Activated T-cell treated with anti-CD3 and anti-CD28 coated beads, Interleukin-2, amount 50 U/mL, for 24 hours (primary cell): ENCODE results near the gene FGF7.

Experiments used
- DNase-seq: peaks from one replicate; pipeline ENCODE4 v3.0.0-alpha.2; 2020
- H3K27ac Mint-ChIP-seq: 2 replicates; pipeline ENCODE4 v1.8.0; 2020; ENCODE audit warnings: mild to moderate bottlenecking, mixed read lengths
- H3K27me3 Mint-ChIP-seq: 2 replicates; pipeline ENCODE4 v1.8.0; 2020; ENCODE audit warnings: mixed read lengths
- H3K36me3 Mint-ChIP-seq: 2 replicates; pipeline ENCODE4 v1.8.0; 2020; ENCODE audit warnings: low read depth, mixed read lengths
- H3K4me1 Mint-ChIP-seq: 2 replicates; pipeline ENCODE4 v1.8.0; 2020; ENCODE audit warnings: low read depth, mixed read lengths
- H3K4me3 Mint-ChIP-seq: 2 replicates; pipeline ENCODE4 v1.8.0; 2020; ENCODE audit warnings: mild to moderate bottlenecking, moderate library complexity, mixed read lengths
- H3K9me3 Mint-ChIP-seq: 2 replicates; pipeline ENCODE4 v1.8.0; 2020; ENCODE audit warnings: mixed read lengths

Gene FGF7

DNA sequence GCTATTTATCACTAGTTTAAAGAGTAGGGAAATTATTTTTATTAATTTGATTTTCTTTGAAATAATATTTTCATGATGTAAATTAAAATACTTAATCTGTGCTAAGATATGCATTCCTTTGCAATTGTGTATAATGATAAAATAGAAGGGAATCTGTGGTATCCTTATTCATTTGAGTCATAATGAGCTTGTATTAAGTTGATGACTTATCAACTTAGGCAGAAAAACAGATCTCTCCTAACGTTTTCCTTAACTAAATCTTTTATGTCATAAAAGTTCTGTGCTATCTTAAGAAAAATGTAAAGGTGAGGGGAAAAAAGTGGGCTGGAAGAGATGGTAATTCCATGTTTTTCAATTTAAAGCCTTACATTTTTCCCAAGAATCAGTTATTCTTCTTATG, 1.9 kb downstream of the FGF7 start:
- no peak for DNase-seq
- Mint-ChIP-seq H3K4me3 (no peak overlapping the region), H3K36me3 (no peaks in the 10 kb centered on the region), H3K27me3 (no peaks in the 10 kb centered on the region), H3K9me3 (no peaks in the 10 kb centered on the region), H3K27ac (no peak overlapping the region), H3K4me1 (peaks cover 3% of the 10 kb centered on the region)

DNA sequence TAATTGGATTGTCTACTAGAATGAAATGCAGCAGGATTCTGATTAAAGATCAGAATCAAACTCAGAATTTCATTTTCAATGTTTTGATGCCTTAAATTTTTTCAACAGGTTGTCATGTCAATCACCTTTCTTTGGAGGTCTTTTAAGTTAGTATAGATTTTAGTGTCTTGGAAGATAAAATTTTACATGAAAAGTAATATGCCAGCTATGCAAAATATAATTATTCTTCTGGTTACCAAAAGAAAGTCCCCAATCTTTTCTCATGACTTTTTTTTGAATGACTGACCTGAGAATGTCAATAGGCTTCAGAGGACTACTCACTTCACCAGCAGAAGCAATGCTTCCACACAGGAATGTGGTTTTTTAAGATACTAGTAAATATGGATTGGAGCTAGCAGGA, 4.3 kb downstream of the FGF7 start:
- Mint-ChIP-seq H3K9me3 (no peaks in the 10 kb centered on the region), H3K4me3 (no peak overlapping the region), H3K27ac (no peak overlapping the region), H3K27me3 (no peaks in the 10 kb centered on the region), H3K36me3 (no peaks in the 10 kb centered on the region), H3K4me1 (no peaks in the 10 kb centered on the region)
- DNase-seq: no peak

DNA sequence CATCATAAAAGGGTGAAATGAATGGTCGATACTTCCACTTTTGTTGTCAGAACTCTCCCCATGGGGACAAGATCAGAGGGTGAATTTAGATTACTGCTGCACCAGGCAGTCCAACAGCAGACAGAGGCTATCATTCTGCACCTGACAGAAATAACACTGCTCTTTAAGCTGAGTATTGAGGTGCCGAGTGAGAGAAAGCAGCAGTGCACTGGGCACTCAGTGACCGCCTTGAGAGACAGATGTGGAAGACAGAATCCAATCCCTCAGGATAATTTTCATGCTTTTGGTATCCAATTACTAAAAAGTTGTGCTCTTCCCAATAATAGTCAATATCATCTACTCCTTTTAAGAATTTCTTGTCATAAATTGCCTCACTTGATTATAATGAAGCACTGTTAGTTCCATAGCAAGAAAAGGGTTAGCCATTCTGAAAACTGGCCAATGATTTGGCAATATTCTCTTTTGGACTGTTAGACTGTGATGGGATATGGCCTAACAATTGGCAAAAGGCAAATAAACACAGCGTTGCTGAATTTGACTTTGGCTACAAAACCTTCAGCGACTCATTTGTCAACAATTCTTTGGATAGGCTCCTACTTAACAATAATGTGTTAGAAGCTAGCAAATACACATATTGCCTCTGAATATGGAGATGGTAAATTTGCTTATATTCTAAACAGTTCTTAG, 5.5 kb downstream of the FGF7 start:
- Mint-ChIP-seq H3K4me1 (no peaks in the 10 kb centered on the region), H3K9me3 (no peaks in the 10 kb centered on the region), H3K27me3 (no peaks in the 10 kb centered on the region), H3K36me3 (no peaks in the 10 kb centered on the region), H3K4me3 (no peak overlapping the region), H3K27ac (no peak overlapping the region)
- DNase-seq: no peak

DNA sequence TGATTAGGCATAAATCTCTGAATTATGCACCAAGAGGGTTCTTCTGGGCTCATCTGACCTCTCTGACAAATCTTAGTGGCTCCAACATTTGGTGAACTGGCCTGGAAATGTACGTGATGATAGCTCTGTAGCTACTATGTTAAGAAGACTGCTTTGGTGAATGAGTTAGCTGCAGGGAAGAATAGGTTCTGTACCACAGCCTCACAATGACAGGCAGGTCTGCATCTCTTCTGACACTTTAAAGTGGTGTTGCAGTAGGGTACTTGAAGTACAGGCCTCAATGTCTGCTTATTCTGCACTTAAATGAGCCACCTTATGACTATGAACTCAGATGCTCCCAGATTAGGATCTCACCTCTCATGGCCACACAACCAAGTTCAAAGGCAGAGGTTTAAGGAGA, 7.0 kb downstream of the FGF7 start:
- H3K36me3 Mint-ChIP-seq: no peaks in the 10 kb centered on the region

DNA sequence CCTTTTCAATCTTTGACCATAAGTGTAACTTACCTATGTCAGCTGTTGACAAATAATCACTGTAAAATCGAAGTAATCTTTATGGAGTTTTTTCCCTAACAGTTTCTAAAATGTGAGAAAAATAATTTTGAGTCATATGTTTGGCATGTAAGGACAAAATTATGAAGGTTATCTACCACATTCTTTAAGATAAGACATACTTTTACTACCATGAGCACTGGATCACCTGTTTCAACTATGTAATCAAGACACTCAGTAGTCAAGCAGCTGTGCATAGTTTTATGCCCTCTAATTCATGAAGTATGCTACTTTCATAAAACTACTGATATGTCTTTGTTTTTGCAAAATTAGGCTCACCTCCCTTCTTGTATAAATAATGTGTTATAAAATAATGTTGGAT, 12.1 kb downstream of the FGF7 start:
- Mint-ChIP-seq H3K9me3 (no peaks in the 10 kb centered on the region), H3K4me3 (no peak overlapping the region), H3K27me3 (no peaks in the 10 kb centered on the region), H3K4me1 (peaks cover 4% of the 10 kb centered on the region), H3K36me3 (no peaks in the 10 kb centered on the region), H3K27ac (no peak overlapping the region)
- no peak for DNase-seq

More for the DNA sequence above, 7.0 kb downstream of the FGF7 start:
- no peak for DNase-seq
- Mint-ChIP-seq H3K4me1 (no peaks in the 10 kb centered on the region), H3K27ac (no peak overlapping the region), H3K4me3 (no peak overlapping the region), H3K9me3 (no peaks in the 10 kb centered on the region), H3K27me3 (no peaks in the 10 kb centered on the region)

DNA sequence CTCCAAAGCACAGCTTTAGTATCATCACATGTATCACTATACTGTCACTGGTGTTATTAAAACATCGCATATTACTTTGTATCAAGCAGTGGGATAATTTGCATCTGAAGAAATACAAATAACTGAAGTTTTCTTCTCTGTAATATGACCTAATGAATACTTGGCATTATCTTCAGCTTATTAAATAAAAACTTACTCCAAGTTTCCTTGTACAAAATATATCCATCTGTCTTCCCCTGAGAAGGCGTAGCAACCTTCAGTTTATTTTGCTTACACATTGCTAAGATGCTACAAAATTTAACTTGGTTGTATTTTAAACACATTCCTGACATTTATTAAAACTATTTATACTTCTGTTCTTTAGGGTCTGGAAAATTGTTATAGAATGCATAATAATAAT, 13.7 kb downstream of the FGF7 start:
- Mint-ChIP-seq H3K9me3 (no peaks in the 10 kb centered on the region), H3K27ac (no peak overlapping the region), H3K27me3 (no peaks in the 10 kb centered on the region), H3K4me3 (no peak overlapping the region), H3K4me1 (peaks cover 4% of the 10 kb centered on the region), H3K36me3 (no peaks in the 10 kb centered on the region)
- no peak for DNase-seq

DNA sequence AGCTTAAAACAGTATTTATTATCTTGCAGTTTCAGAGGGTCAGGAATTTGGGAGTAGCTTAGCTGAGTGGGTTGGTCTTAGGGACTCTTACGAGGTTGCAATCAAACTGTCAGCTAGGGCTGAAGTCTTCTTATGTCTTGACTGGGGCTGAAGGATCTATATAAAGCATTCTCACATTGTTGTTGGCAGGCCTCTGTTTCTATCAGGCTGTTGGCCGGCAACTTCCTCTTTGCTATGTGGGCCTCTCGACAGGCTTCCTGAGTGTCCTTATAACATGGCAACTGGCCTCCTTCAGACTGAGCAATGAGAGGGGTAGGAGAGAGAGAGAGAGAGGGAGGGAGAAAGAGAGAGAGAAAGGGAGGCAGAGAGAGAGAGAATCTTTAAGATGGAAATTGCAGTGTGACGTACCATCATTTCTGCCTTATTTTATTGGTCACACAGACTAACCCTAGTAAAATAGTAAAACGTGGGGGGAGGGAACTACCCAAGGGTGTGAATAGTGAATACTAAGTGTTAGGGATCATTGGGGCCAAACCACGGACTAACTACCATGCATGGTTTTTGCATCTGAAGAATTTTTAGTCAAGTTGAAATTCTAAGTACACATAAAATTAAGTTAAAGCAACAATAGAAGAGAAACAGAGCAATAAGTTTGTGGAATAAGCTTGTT, 16.1 kb downstream of the FGF7 start:
- Mint-ChIP-seq H3K4me3 (no peak overlapping the region), H3K9me3 (no peaks in the 10 kb centered on the region), H3K27me3 (no peaks in the 10 kb centered on the region), H3K27ac (no peak overlapping the region), H3K4me1 (peaks cover 4% of the 10 kb centered on the region), H3K36me3 (no peaks in the 10 kb centered on the region)
- DNase-seq: no peak

DNA sequence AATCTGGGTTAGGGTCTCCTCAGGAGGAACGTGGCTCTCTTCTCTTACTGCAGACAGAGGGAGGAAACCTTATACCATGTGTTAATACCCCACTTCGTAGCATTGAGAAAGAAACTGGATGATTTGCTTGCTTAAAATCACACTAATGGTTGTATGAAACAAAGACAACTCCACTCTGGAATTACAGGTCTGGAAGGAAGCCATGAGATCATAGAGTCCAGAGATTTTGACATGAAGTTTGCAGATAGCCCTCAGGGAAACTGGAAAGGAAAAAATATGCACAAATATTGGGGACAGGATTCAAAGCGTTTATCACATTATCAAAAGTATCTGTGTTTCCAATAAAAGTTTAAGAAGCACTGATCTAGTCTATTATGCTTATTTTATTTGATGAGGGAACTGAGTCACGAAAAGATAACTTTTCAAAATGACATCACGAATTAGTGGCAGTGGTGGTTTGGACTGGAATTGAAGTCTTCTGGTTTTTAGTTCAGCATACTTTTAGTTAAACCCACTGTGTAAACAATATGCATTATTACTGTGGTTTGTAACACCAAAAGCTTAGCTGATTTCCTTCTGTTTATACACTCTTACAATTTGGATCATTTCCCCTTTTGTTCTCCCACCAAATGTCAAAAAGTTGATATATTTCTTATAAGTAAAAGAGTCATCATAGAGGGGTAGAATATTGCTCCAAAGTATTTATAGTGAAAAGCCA, 16.8 kb downstream of the FGF7 start:
- H3K36me3 Mint-ChIP-seq: no peaks in the 10 kb centered on the region
- H3K4me1 Mint-ChIP-seq: peaks cover 4% of the 10 kb centered on the region
- no peaks in the 10 kb centered on the region for H3K27me3 Mint-ChIP-seq
- H3K4me3 Mint-ChIP-seq: no peak overlapping the region
- H3K9me3 Mint-ChIP-seq: no peaks in the 10 kb centered on the region
- DNase-seq: no peak
- H3K27ac Mint-ChIP-seq: no peak overlapping the region

DNA sequence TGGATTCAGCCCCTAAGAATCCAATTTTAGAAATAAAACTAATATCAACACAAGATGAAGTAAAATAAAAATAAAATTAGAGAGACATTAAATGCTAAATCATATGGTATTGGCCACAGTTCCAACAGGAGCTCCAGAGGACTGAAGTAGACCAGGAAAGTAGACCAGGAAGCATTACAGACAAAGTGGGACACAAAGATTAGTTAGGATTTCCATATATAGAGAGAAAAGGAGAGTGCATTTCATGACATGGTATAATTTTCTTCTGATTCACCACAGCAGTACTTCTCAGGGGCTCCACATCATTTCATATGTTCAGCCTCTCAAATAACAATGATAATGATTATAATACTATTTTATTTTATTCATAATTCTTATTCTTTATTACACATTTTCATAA, 18.3 kb downstream of the FGF7 start:
- Mint-ChIP-seq H3K27ac (no peak overlapping the region), H3K9me3 (no peaks in the 10 kb centered on the region), H3K4me1 (peaks cover 4% of the 10 kb centered on the region), H3K4me3 (no peak overlapping the region), H3K27me3 (no peaks in the 10 kb centered on the region), H3K36me3 (no peaks in the 10 kb centered on the region)
- DNase-seq: no peak

DNA sequence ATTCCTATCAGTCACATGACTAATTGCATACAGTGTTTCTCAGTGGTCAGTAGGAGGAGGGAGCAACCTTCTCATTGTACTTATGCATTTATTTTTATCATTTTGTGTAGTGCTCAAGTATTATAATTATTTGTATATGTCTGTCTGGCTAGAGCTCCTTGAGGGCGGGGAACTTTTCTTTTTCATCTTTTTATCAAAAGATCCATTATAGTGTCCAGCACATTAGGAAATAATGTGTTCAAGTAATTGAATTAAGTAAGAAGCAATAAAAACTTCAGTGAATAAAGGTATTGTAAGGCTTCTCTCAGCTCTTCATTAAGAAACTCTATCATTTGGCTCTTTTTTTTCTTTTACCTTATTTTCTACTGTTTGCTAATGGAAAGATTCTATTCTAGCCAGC, 18.8 kb downstream of the FGF7 start:
- no peaks in the 10 kb centered on the region for H3K9me3 Mint-ChIP-seq
- DNase-seq: no peak
- H3K36me3 Mint-ChIP-seq: no peaks in the 10 kb centered on the region
- H3K27me3 Mint-ChIP-seq: no peaks in the 10 kb centered on the region
- H3K4me3 Mint-ChIP-seq: no peak overlapping the region
- no peak overlapping the region for H3K27ac Mint-ChIP-seq
- H3K4me1 Mint-ChIP-seq: peaks cover 4% of the 10 kb centered on the region

DNA sequence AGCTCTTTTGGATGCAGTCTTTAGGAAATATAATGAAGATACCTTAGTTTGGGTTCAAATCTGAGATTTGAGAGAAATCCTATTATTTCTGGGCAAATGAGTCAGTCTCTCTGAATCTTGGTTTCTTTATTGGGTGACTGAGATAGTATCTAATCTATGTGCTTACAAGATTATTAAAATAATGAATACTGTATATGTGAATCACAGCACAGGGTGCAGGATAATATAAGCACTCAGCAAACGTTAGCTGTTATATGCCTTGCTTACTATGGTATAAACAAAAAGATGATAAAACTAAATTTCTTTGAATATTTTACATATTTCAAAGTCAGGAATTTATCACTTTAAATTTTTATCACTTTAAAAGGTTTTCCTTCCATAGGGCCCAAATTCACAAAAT, 29.6 kb downstream of the FGF7 start:
- Mint-ChIP-seq H3K27me3 (no peaks in the 10 kb centered on the region), H3K27ac (no peak overlapping the region), H3K4me3 (no peak overlapping the region), H3K4me1 (no peaks in the 10 kb centered on the region), H3K9me3 (no peaks in the 10 kb centered on the region), H3K36me3 (no peaks in the 10 kb centered on the region)
- no peak for DNase-seq

DNA sequence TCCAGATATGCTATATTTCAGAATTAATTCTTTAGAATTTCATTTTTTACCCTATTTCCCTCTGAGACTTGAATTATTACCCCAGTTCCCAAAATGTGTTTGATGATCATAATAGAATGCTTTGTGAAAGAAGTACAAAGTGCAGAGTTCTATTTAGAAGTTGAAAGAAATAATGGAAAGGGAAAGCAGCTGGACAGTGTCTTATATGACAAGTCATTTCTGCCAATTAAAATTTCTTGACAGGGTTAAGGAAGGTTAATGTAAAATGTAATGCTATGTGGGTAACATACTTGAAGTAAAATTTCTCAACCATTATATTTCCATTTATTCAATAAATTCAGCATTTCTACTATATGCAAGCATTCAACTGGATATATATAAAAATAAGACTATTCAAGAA, 33.1 kb downstream of the FGF7 start:
- H3K27me3 Mint-ChIP-seq: no peaks in the 10 kb centered on the region
- no peak for DNase-seq
- no peak overlapping the region for H3K4me3 Mint-ChIP-seq
- no peaks in the 10 kb centered on the region for H3K9me3 Mint-ChIP-seq
- H3K36me3 Mint-ChIP-seq: no peaks in the 10 kb centered on the region
- H3K4me1 Mint-ChIP-seq: no peaks in the 10 kb centered on the region
- H3K27ac Mint-ChIP-seq: no peak overlapping the region

DNA sequence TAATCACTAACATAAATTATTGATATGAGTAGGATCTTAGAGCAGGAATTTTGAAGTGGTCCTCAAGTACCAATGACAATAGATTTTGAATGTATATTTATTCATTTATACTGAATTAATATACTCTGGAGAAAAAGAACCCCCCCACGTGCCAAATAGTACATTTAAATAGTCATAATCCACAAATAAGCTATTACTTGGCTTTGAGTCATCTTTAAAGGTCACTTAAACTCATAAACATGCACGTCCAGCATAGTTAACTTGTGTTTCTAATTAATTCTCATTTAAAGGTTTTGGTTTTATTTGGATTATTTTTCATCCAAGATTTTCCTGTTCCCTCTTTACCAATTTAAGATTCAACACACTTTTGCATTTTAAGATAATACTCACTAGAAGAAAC, 35.1 kb downstream of the FGF7 start:
- no peaks in the 10 kb centered on the region for H3K9me3 Mint-ChIP-seq
- no peak for DNase-seq
- H3K27me3 Mint-ChIP-seq: no peaks in the 10 kb centered on the region
- H3K4me3 Mint-ChIP-seq: no peak overlapping the region
- H3K4me1 Mint-ChIP-seq: no peaks in the 10 kb centered on the region
- no peaks in the 10 kb centered on the region for H3K36me3 Mint-ChIP-seq
- no peak overlapping the region for H3K27ac Mint-ChIP-seq

DNA sequence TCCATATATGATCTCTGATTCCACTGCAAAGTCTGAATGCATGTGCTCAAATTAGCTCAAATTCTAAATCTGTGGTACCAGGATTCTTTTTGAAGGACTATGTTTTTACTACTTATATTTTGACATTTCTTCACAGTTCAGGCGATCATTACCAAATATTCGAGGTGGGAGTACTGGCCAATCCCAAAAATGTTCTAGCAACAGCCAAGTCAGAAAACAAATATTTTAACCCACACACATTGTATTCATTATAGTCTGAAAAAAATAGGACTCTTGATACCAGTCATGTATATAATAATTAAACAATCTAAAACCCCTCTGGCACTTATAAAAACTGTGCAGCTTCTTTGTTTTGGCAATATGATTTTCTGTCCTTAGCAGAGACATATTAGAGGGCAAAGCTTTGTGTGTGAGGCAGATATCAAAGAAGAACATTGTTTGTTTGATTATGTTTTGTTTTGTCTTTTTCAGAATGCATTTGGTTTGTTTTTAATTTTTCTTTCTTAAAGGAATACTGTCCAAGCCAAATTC, 37.4 kb downstream of the FGF7 start:
- no peak for DNase-seq
- no peak overlapping the region for H3K4me3 Mint-ChIP-seq
- no peaks in the 10 kb centered on the region for H3K9me3 Mint-ChIP-seq
- H3K27ac Mint-ChIP-seq: no peak overlapping the region
- no peaks in the 10 kb centered on the region for H3K4me1 Mint-ChIP-seq
- no peaks in the 10 kb centered on the region for H3K36me3 Mint-ChIP-seq
- no peaks in the 10 kb centered on the region for H3K27me3 Mint-ChIP-seq

DNA sequence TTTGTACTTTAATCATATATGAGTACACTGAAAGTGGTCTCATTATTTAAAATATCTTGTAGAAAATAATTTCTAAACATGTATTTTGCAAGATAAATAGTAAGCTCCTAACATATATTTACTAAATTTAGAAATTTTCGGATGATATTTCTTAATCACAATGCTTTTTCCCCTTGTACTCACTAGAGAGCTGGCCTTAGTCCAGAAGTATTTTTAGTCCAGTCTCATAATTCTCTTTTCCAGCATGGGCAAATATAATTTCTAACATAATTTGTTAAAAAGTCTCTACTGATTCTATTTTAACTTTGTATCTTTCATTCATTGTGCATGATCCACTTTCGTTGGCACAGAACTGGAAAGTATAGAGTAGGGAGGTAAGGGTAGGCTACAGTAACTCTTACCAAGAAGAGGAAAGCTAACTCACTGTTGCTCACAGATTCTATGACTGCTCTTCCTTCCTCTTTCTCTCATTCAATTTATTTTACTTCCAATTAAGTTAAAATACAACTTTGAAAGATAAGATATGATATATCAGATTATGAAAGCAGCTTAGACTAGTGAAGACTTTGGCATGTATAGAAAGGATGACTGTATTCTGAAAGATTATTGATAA, 39.3 kb downstream of the FGF7 start:
- no peaks in the 10 kb centered on the region for H3K27me3 Mint-ChIP-seq
- DNase-seq: no peak
- H3K27ac Mint-ChIP-seq: no peak overlapping the region
- peaks cover 6% of the 10 kb centered on the region for H3K4me1 Mint-ChIP-seq
- no peaks in the 10 kb centered on the region for H3K36me3 Mint-ChIP-seq
- H3K4me3 Mint-ChIP-seq: no peak overlapping the region
- H3K9me3 Mint-ChIP-seq: no peaks in the 10 kb centered on the region
